K562 (cell line): Measurements from ENCODE around the gene EML3. TPM values are rescaled to one million over a fixed set of nuclear protein-coding genes. Genes with fewer than 3 reads are reported as not detected.
A peak's percentile ranks its signal among the peaks of the same experiment; 100 is the strongest.

Experiments used
- ARID1B ChIP-seq: fragments of 450-650 bp; IDR thresholded peaks from 2 replicates; pipeline ENCODE4 v1.6.1; 2016; ENCODE audit warnings: antibody characterized with exemption, mild to moderate bottlenecking, inconsistent platforms
- CBFA2T3 ChIP-seq: fragments of 450-650 bp; IDR thresholded peaks from 2 replicates; pipeline ENCODE4 v1.6.1; 2017
- CBX3 ChIP-seq, 2 experiments: IDR thresholded peaks; 1 replicate in 1 of 2; 2 replicates in 1 of 2; pipeline ENCODE4 v1.6.1; 2012; ENCODE audit warnings: inconsistent platforms in 2 of 2, low read length in 2 of 2, borderline replicate concordance in 1 of 2, control low read depth in 1 of 2
- CEBPG ChIP-seq, 3 experiments: fragments of 200-800 bp in 1 of 3; sonication (Bioruptor generic) in 1 of 3; sonication (generic) in 1 of 3; formaldehyde crosslinking in 1 of 3; IDR thresholded peaks in 2 of 3; conservative IDR thresholded peaks in 1 of 3; 2 replicates each; pipeline versions ENCODE4 v1.6.1 to v1.8.0; 2016 to 2022; ENCODE audit warnings: missing compliant biosample characterization in 2 of 3, missing genetic modification characterization in 2 of 3, mild to moderate bottlenecking in 1 of 3, missing genetic modification reagents in 1 of 3
- CHD1 ChIP-seq: fragments of 200-600 bp; sonication (generic); IDR thresholded peaks from one replicate; pipeline ENCODE4 v1.6.1; 2012; ENCODE audit warnings: mild to moderate bottlenecking, moderate library complexity, low read length, inconsistent platforms
- EZH2 ChIP-seq: IDR thresholded peaks from 2 replicates; pipeline ENCODE4 v1.6.1; 2012; ENCODE audit warnings: low read depth, mild to moderate bottlenecking, inconsistent platforms, low read length, borderline replicate concordance
- FOSL1 ChIP-seq: fragments of 200-800 bp; sonication (Bioruptor generic); conservative IDR thresholded peaks from 2 replicates; pipeline ENCODE4 v1.6.1; 2016; ENCODE audit warnings: missing genetic modification characterization, missing compliant biosample characterization
- FOXK2 ChIP-seq, 2 experiments: fragments of 450-650 bp; IDR thresholded peaks in 1 of 2; conservative IDR thresholded peaks in 1 of 2; 2 replicates each; pipeline ENCODE4 v1.6.1; 2016; ENCODE audit warnings: low read depth in 2 of 2, mild to moderate bottlenecking in 1 of 2
- HDAC1 ChIP-seq, 2 experiments: fragments of 450-650 bp; IDR thresholded peaks; 2 replicates each; pipeline ENCODE4 v1.6.1; 2016 to 2017; ENCODE audit warnings: inconsistent platforms in 1 of 2, mild to moderate bottlenecking in 1 of 2, moderate library complexity in 1 of 2
- HDAC6 ChIP-seq: IDR thresholded peaks from 2 replicates; pipeline ENCODE4 v1.6.1; 2012; ENCODE audit warnings: low read depth, mild to moderate bottlenecking, control low read depth, inconsistent platforms, low read length, moderate library complexity
- HMBOX1 ChIP-seq: sonication (generic); IDR thresholded peaks from 2 replicates; pipeline ENCODE4 v1.6.1; 2016
- NR1H2 ChIP-seq: sonication (generic); formaldehyde crosslinking; IDR thresholded peaks from 2 replicates; pipeline ENCODE4 v1.4.0; 2020; ENCODE audit warnings: mild to moderate bottlenecking, missing genetic modification reagents
- POLR2B ChIP-seq: fragments of 450-650 bp; IDR thresholded peaks from 2 replicates; pipeline ENCODE4 v1.6.1; 2018; ENCODE audit warnings: low read depth; ENCODE audit not compliant: partially characterized antibody
- RBBP5 ChIP-seq: fragments of 200-600 bp; sonication (generic); IDR thresholded peaks from 2 replicates; pipeline ENCODE4 v1.6.1; 2012; ENCODE audit warnings: borderline replicate concordance, mild to moderate bottlenecking, low read length, control low read depth, inconsistent platforms; ENCODE audit not compliant: insufficient read depth, poor library complexity, severe bottlenecking
- SIN3B ChIP-seq: fragments of 450-650 bp; IDR thresholded peaks from 2 replicates; pipeline ENCODE4 v1.6.1; 2017; ENCODE audit warnings: low read depth, mild to moderate bottlenecking, moderate library complexity
- SMARCC2 ChIP-seq: fragments of 450-650 bp; IDR thresholded peaks from 2 replicates; pipeline ENCODE4 v1.6.1; 2017; ENCODE audit warnings: antibody characterized with exemption, moderate library complexity, mild to moderate bottlenecking, low read depth
- SRSF9 ChIP-seq: fragments of 200-400 bp; formaldehyde crosslinking; IDR thresholded peaks from 2 replicates; pipeline ENCODE4 v1.6.1; 2017; ENCODE audit warnings: low read depth, low read length, borderline replicate concordance
- TSC22D4 ChIP-seq: fragments of 450-650 bp; IDR thresholded peaks from 2 replicates; pipeline ENCODE4 v1.6.1; 2016; ENCODE audit warnings: missing genetic modification characterization, missing biosample characterization, control low read depth
- XRCC4 ChIP-seq: IDR thresholded peaks from one replicate; pipeline ENCODE4 v1.6.1; 2011; ENCODE audit not compliant: insufficient read depth, insufficient read length; ENCODE audit errors: extremely low read depth
- ZBTB34 ChIP-seq: fragments of 250-450 bp; sonication (Bioruptor Pico); IDR thresholded peaks from 2 replicates; pipeline ENCODE4 v1.8.0; 2021; ENCODE audit warnings: mild to moderate bottlenecking, moderate library complexity
- ZNF347 ChIP-seq: fragments of 450-650 bp; formaldehyde crosslinking; IDR thresholded peaks from 2 replicates; pipeline ENCODE4 v1.4.0; 2020; ENCODE audit warnings: low read depth, mild to moderate bottlenecking, moderate library complexity
- ZNF695 ChIP-seq: fragments of 450-650 bp; formaldehyde crosslinking; IDR thresholded peaks from 2 replicates; pipeline ENCODE4 v1.4.0; 2020; ENCODE audit warnings: mild to moderate bottlenecking, moderate library complexity
- ZNF740 ChIP-seq, 3 experiments: fragments of 200-800 bp in 1 of 3; sonication (Bioruptor generic) in 1 of 3; sonication (generic) in 1 of 3; formaldehyde crosslinking in 1 of 3; IDR thresholded peaks; 2 replicates each; pipeline versions ENCODE4 v1.6.1 to v1.8.0; 2016 to 2022; ENCODE audit warnings: mild to moderate bottlenecking in 2 of 3, missing compliant biosample characterization in 2 of 3, missing genetic modification characterization in 2 of 3, missing genetic modification reagents in 1 of 3
- polyA plus RNA-seq, 8 experiments: library from polyadenylated mRNA; depleted of rRNA in 4 of 8; stranded (reverse) in 5 of 8; unstranded in 3 of 8; fragments of >200 nt; fragmentation: Nextera tagmentation in 2 of 8; fragmentation: Illumina TruSeq in 1 of 8; extraction: Ambion mirVana in 2 of 8; extraction: Trizol in 1 of 8; gene quantifications; 2 replicates each; pipeline versions ENCODE4 v1.2.1 to v1.2.3, GENCODE V29; 2011 to 2014; ENCODE audit warnings: inconsistent platforms in 1 of 8, missing spikeins in 1 of 8
- total RNA-seq, 7 experiments: library from RNA; depleted of rRNA in 6 of 7; stranded (reverse); fragments of >200 nt in 6 of 7; fragmentation: Illumina TruSeq in 2 of 7; extraction: Trizol in 2 of 7; gene quantifications; 2 replicates each; pipeline versions ENCODE4 v1.2.1 to v1.2.3, GENCODE V29; 2011 to 2021; ENCODE audit warnings: low replicate concordance in 1 of 7
- TF ChIP-seq, protein P1 (sequence below): fragments of 450-650 bp; formaldehyde crosslinking; conservative IDR thresholded peaks from 2 replicates; pipeline ENCODE4 v1.4.0; 2022; ENCODE audit warnings: mild to moderate bottlenecking, missing genetic modification characterization

EML3 gene
- total and polyA plus RNA-seq, 9 of the 15 experiments (the other 6 are each of a cell fraction or from before 2014, with no cell fraction given) = 0.32 to 90.5 (median 26.4) TPM

DNA sequence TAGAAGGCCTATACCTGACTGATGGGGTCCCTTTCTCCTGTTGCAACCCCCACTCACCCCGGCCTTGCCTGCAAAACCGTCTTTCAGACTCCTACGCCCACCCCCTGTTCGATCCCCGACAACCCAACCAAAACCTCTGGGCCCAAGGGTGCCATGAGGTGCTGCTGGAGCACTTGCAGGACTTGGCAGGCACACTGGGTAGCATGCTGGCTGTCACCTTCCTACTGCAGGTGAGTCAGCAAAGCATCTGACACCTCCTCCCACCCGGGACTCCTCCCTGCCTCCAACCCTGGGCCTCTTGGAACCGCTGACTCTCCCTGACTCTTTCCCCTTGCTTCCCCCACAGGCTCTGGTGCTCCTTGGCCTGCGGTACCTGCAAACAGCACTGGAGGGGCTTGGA, 1.7 kb upstream of the EML3 start (continued):
- TF ChIP-seq CHD1 = no peak
- peak; percentile 35; the same call in 1 of the 2 replicates for TF ChIP-seq ZNF740 (CRISPR knock-in tag; IDR thresholded peaks at IDR 0.05)
- TF ChIP-seq ZNF740 (tag; IDR thresholded peaks at IDR 0.05) = no peak
- TF ChIP-seq ZNF695 = no peak
- no peak for TF ChIP-seq HDAC6
- TF ChIP-seq HMBOX1 = no peak
- no peak for TF ChIP-seq RBBP5
- no peak for TF ChIP-seq XRCC4
- TF ChIP-seq FOXK2 (conservative IDR thresholded peaks at IDR 0.05 in 1 of 2, IDR thresholded peaks at IDR 0.05 in 1 of 2; ENCODE audit: low read depth in 2 of 2) = 0 out of 4 replicates have a peak, but pooled peaks of 1 of the 2 experiments have one; percentile 21
- TF ChIP-seq FOSL1 = peak; percentile 36
- no peak for TF ChIP-seq TSC22D4 (tag)
- no peak for TF ChIP-seq NR1H2
- TF ChIP-seq SMARCC2 = no peak
- no peak for TF ChIP-seq SRSF9
- 0 out of 4 replicates have a peak, but pooled peaks of 1 of the 2 experiments have one; percentile 39 for TF ChIP-seq HDAC1 (IDR thresholded peaks at IDR 0.05)
- TF ChIP-seq CBX3 (IDR thresholded peaks at IDR 0.05; ENCODE audit: borderline replicate concordance in 1 of 2, low read length in 2 of 2) = no peak
- TF ChIP-seq POLR2B = no peak
- no peak for TF ChIP-seq CEBPG (CRISPR knock-in tag; IDR thresholded peaks at IDR 0.05)
- TF ChIP-seq CEBPG (tag; conservative IDR thresholded peaks at IDR 0.05 in 1 of 2, IDR thresholded peaks at IDR 0.05 in 1 of 2) = no peak
- no peak for TF ChIP-seq ZNF347
- TF ChIP-seq ARID1B = 0 out of 2 replicates have a peak, but pooled peaks have one; percentile 15
- TF ChIP-seq EZH2 = no peak
- TF ChIP-seq ZBTB34 (CRISPR knock-in tag) = no peak
- TF ChIP-seq, protein P1, sequence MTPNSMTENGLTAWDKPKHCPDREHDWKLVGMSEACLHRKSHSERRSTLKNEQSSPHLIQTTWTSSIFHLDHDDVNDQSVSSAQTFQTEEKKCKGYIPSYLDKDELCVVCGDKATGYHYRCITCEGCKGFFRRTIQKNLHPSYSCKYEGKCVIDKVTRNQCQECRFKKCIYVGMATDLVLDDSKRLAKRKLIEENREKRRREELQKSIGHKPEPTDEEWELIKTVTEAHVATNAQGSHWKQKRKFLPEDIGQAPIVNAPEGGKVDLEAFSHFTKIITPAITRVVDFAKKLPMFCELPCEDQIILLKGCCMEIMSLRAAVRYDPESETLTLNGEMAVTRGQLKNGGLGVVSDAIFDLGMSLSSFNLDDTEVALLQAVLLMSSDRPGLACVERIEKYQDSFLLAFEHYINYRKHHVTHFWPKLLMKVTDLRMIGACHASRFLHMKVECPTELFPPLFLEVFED (CRISPR knock-in tag) = no peak
- TF ChIP-seq SIN3B = no peak
- TF ChIP-seq CBFA2T3 = no peak
